HG02610 (cell line): Measurements from ENCODE around the gene GARIN5B.

Experiments used
- ATAC-seq: cut with Tn5 transposase; IDR thresholded peaks from one replicate; pipeline ENCODE4 v1.9.1; 2021; ENCODE audit warnings: mild to moderate bottlenecking, moderate library complexity; ENCODE audit not compliant: unreplicated experiment

Gene GARIN5B

DNA sequence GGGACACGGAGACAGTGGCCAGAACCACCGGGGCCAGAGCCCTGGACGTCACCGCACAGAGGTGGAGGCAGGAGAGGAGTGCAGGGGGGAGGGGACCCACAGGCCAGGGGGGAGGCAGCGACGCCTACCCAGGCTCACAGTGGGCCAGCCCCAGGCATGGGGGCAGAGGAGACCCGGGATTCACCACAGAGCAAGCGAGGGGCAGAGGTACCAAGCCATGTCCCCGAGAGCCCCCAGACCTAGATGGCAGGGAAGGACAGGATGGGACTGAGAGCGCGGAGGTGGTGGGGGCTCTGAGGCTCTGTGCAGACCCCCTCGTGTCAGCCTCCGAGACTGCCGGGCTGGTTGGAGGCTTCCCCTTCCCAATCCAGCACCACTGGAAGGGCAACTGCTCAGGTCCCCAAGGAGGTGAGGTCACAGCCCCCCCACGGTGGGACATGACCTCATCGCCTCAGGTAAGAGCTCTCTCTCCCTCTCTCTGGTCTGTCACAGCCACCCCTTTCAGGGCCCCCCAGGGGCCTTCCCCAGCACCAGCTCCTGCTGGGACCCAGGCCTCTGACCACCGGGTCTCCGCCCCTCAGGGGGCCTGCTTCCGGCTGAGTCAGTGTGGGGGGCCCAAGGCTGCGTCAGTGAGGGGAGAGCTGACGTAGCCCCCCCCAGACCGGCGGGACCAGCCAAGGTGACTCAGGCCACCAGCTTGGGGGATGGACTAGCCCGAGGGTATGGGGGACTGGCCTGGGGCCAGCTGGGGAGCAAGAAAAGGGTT, 9.4 kb upstream of the GARIN5B start:
- no peak for ATAC-seq

GRCh38 chr19:55370305-55370988, 7.4 kb upstream of the GARIN5B start, which contains the start of gene IL11:
Gene IL11, minus strand, starts transcription at chr19:55370463. Its CDS starts 153 bp downstream, at chr19:55370310.
- ATAC-seq, result no peak

DNA sequence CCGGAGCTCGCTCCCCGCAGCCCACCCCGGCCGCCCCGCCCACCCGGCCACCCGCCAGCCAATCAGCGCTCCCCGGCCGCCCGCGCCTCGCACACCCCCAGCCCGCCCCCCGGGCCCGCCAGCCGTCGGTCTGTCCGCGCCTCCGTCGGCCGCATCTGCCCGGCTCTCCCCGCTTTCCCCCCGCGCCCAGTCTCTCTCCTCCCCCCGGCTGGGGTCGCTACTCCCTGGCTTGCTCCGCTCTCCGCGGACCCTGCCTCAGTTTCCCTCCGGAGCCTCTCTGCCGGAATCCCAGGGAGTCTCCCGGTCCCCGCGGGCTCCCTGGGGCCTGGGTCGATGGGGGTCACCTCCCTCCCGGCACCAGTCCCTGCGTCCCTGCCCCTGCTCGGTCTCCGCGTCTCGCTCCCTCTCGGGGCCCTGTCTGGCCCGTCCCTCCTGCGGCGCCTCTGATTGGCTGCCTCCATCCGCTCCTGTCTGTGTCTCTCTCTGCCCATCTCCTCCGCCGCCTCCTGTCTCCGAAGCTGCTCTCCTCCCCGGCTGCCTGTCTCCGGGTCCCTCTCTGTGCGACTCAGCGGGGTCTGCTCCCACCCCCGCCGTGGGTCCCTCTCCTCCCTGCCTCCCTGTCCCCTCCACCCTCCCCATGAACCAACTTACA, 6.7 kb upstream of the GARIN5B start:
- no peak for ATAC-seq

- no peak for ATAC-seq
Measured at GRCh38 chr19:55368701-55369563, 5.9 kb upstream of the GARIN5B start.

DNA sequence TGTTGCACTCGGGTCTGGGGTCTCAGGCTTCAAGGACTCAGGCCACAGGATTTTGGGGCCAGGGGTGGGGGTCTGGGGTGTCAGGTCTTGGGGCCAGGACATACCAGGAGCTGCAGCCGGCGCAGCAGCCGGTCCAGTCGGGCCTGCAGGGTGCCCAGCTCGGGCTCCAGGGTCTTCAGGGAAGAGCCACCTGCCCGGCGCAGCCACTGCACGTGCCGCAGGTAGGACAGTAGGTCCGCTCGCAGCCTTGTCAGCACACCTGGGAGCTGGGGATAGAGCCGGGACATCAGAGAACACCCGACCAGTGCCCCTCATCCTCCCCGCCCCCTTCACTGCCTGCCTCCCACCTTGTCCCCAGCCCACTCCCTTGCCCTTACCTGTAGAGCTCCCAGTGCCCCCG, 5.0 kb upstream of the GARIN5B start:
- ATAC-seq, result no peak

DNA sequence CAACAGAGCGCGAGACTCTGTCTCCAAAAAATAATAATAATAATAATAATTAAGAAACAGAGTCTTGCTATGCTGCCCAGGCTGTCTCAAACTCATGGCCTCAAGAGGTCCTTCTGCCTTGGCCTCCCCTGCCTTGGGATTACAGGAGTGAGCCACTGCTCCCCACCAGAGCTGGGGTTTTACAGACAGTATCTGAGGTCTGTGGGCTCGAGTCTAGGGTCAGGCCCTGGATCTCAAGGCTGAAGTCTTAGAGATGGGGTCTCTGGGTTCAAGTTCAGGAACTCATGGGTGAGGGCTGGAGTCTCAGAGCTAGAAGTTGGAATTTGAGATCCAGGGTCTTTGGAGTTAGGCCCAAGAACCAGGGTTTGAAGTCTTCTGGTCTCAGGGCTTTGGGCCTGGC, 3.7 kb upstream of the GARIN5B start:
- ATAC-seq, result no peak

GRCh38 chr19:55365964-55366363, 2.9 kb upstream of the GARIN5B start:
- no peak for ATAC-seq

DNA sequence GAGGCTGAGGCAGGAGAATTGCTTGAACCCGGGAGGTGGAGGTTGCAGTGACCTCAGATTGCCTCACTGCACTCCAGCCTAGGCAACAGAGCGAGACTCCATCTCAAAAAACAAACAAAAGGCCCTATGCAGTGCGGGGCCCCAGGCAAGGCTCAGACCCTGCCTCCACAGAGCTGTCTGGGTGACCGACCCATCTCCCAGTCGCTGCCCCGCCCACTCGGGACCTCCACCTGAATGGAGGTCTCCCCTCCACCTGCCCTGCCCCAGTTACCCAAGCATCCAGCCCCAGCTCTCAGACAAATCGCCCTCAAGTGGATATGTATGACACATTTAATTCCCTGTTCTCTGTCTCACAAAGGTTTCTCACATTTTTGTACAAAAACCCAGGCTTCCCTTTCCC, 2.2 kb upstream of the GARIN5B start:
- ATAC-seq, result no peak

DNA sequence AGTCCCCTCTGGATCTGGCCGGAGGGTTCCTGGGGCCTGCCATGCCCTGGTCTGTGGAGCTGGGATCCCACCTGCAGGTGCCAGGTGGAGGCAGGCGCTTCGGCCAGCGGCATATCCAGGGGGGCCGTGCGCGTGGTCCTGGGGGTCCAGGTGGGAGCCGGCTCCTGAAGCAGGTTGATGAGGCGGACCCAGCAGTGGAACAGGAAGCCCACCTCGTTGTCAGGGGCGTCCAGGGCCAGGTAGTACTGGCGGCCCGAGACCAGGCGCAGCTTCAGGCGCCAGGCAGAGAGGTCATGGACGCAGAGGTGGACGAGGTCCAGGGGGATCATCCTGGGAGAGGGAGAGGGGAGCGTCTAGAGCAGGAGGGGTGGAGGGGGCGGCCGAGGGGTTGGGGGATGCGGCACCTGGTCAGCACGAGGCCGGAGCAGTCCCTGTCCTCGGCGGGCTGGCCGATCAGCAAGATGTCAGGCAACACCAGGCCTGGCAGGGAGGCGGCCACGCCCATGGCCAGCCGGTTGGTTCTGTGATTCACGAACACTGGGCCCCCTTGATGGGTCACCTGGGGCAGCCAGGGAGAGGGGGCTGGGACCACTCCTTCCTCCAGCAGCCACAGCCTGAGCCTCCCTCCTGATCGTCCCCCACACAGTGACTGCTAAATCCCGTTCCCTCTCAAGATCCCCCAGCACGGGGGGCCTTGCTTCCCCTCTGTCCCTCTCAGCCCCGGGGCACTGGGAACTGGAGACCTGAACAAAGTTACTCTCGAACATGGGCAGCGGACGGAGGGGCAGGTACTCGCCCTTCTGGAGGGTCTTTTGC, 678 bp downstream of the GARIN5B start:
- no peak for ATAC-seq

DNA sequence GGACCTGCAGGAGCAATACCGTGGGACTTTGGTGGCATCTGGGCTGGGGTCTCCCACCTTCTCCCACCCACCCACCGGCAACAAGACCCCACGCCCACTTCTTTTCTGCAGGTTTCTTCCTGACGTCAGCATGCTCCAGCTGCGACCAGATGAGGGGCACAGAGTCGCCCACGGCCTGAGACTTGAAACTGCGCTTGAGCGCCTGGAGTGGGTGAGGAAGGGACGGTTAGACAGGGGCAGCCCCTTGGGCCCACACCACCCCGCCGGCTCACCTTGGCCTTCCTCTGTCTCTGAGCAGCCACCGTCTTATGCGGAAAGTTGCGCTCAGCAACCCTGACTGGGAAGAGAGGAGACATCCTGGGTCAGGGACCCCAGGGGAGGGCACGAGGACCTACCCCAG, 2.2 kb downstream of the GARIN5B start:
- ATAC-seq, result no peak

DNA sequence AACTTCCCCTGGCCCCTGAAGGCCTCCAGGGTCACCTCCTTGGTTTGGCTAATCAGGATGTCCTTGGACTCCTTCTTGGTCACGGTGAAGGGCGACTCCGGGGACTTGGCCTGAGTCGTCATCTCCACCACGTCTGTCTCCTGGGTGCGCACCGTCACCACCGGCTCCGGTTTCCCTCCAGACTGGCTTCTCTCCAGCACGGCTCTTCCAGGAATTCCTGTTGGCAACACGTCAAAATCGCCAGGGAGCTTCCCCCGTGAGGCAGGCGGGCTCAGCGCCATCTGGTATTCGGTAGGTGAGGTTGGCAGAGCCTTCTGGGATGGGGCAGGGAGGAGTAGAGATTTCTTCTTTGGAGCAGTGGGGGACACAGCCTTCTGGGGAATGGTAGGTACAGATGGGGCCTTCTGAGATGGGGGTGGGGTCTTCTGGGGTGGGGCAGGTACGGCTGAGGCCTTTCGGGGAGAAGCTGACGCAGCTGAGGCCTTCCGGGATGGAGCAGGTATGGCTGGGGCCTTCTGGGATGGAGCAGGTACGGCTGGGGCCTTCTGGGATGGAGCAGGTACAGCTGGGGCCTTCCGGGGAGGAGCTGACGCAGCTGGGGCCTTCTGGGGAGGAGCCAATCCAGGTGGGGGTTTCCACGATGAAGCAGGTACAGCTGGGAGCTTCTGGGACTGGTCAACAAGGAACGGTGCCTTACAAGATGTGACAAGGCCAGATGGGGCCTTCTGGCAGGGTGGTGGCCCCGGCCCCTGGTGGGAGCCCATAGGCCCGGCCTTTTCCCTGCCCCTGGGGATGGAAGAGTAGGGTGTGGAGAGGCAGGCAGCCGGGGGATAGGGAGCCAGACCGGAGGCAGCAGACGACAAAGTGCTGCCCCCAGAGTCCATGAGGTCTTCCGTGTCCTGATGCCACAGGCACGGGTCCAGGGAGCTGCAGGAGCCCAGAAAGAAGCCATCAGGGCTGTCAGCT, 3.8 kb downstream of the GARIN5B start:
- no peak for ATAC-seq

- ATAC-seq, result no peak
Measured at GRCh38 chr19:55358493-55358892, 4.6 kb downstream of the GARIN5B start.

DNA sequence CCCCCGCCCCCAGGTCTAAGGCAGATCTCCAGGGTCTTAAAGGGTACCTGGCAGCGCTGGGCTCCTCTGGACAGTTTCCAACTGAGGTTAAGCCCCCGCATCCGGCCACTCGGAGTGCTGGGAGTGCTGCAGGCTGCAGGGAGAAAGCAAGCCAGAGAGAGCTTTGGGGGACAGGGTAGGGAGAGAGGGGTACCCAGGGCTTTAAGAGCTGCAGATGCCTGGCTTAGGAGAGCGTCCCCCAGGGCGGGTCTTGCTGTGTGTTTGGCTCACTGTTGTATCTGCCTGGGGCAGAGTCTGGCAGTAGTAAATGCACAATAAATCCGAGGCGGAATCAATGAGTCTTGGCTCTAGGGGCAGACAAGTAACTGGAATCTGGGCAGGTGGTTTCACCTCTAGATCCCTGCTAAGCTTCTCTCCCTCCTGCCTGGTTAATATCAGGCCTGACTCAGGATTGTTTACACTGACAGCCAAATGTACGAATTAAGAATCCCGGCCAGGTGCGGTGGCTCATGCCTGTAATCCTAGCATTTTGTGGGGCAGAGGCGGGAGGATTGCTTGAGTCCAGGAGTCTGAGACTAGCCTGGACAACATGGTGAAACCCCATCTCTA, 7.7 kb downstream of the GARIN5B start:
- no peak for ATAC-seq

DNA sequence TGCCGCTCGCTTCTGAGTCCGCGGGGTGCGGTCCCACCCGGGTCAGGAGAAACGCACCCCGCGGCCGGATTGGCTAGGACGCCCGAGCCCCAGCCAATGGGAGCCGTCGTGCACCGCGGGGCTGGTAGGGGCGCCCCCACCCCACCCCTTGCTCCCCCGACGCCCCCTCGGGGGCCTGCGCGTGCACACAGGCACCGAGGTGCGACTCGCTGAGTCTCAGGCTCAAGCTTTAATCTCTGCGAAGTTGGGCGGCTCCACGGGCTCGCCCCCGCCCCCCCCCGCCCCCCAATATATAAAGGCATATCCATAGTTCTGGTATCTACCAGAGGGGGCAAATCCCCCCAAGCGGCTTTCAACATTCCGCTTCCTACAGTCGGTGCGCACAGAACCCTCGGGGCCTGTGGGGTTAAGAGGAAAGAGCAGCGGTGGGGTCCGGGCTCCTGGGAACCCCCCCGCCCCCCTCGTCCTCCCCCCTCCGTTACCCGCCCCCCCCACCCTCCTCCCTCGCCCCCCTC, 8.3 kb downstream of the GARIN5B start, which contains the start of gene COX6B2:
TSS of gene COX6B2 (minus strand) at position 22 of the 515 bp plus-strand sequence. CDS start 198 bp downstream, outside the sequence.
- ATAC-seq, result no peak

DNA sequence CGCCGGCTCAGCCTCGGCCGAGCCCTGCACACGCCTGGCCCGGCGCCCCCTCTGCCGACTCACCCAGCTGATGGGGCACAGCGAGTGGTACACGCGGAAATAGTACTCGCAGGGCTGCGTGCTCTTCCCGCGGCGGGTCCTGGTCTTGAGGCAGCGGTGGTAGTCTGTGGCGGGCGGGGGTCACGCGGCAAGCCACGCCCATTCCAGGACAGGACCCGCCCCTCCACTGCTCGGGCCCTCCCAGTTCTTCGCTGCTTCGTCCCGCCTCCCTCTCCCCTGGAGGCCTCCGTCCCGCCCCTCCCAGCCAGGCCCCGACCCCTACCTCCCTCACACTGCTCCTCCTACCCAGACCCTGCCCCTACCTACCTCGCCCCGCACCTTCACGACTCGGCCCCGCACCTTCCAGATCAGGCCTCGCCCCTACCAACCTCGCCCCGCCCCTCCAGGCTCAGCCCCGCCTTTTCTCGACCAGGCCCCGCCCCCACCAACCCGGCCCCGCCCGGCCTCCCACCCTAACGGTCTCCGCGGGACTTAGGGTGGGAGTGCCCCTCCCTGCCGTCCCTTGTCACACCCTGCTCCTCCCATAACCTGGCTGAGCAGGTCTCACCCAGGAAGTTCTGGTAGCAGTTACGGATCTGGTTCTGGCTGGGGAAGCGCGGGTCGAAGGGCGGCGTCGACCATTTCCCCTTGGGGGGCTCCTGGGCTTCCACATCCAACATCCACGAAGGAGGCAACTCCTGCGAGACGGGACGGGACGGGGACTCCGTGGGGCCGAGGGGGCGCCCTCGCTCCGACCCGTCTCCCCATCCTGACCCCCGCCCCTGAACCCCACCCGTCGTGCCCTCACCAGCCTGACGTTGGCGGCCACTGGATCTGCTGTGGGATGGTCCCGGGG, 9.0 kb downstream of the GARIN5B start:
- ATAC-seq, result no peak

GRCh38 chr19:55353356-55353802, 9.7 kb downstream of the GARIN5B start:
- no peak for ATAC-seq

GRCh38 chr19:55352549-55353145, 10.4 kb downstream of the GARIN5B start:
- ATAC-seq, result no peak
